Bone marrow (tissue), 2 donors: ENCODE data around the gene RXFP2.

Source experiments
- DNase-seq, 2 donors: peaks; one replicate each; lab custom pipeline; 2025; lab: John Stamatoyannopoulos, UW

RXFP2 gene

GRCh38 chr13:31739226-31739625, at the start of gene RXFP2:
TSS of gene RXFP2 (plus strand) at chr13:31739526. CDS start at chr13:31739613, 87 bp downstream.
- DNase-seq, result no peak

GRCh38 chr13:31697290-31697689, 42.0 kb upstream of the RXFP2 start:
- DNase-seq, result no peak

- no peak for DNase-seq
Observed at GRCh38 chr13:31699650-31700049, 39.7 kb upstream of the RXFP2 start.

- DNase-seq, result no peak
Observed at GRCh38 chr13:31703780-31704179, 35.5 kb upstream of the RXFP2 start.

GRCh38 chr13:31706105-31706504, 33.2 kb upstream of the RXFP2 start:
- no peak for DNase-seq

GRCh38 chr13:31717583-31717982, 21.7 kb upstream of the RXFP2 start:
- DNase-seq, result no peak

- no peak for DNase-seq
Observed at GRCh38 chr13:31719214-31719613, 20.1 kb upstream of the RXFP2 start.

- DNase-seq, result no peak
Observed at GRCh38 chr13:31722673-31723072, 16.7 kb upstream of the RXFP2 start.

- no peak for DNase-seq
Observed at GRCh38 chr13:31725841-31726240, 13.5 kb upstream of the RXFP2 start.

- DNase-seq, result peak in 1 of 2 donors; percentile 33
Observed at GRCh38 chr13:31731921-31732320, 7.4 kb upstream of the RXFP2 start.

GRCh38 chr13:31733066-31733465, 6.3 kb upstream of the RXFP2 start:
- no peak for DNase-seq

GRCh38 chr13:31733647-31734046, 5.7 kb upstream of the RXFP2 start:
- DNase-seq, result no peak

GRCh38 chr13:31742097-31742734, 2.9 kb downstream of the RXFP2 start:
- peak; percentile 16 to 52 for DNase-seq

- no peak for DNase-seq
Observed at GRCh38 chr13:31747291-31747690, 8.0 kb downstream of the RXFP2 start.

GRCh38 chr13:31747966-31748365, 8.6 kb downstream of the RXFP2 start:
- DNase-seq, result no peak

- DNase-seq, result no peak
Observed at GRCh38 chr13:31749929-31750328, 10.6 kb downstream of the RXFP2 start.

GRCh38 chr13:31755211-31755610, 15.9 kb downstream of the RXFP2 start:
- DNase-seq, result no peak

- no peak for DNase-seq
Observed at GRCh38 chr13:31755803-31756212, 16.5 kb downstream of the RXFP2 start.

GRCh38 chr13:31756346-31756745, 17.0 kb downstream of the RXFP2 start:
- no peak for DNase-seq

- DNase-seq, result no peak
Observed at GRCh38 chr13:31761951-31762350, 22.6 kb downstream of the RXFP2 start.

- DNase-seq, result no peak
Observed at GRCh38 chr13:31764556-31764955, 25.2 kb downstream of the RXFP2 start.

- DNase-seq, result no peak
Observed at GRCh38 chr13:31765138-31765785, 25.9 kb downstream of the RXFP2 start.

GRCh38 chr13:31767175-31767900, 28.0 kb downstream of the RXFP2 start:
- DNase-seq, result no peak
